Measurements from ENCODE around the gene ADCY3.
"Not testable (repeated sequence)": the region's sequence is repeated elsewhere in the genome, so short reads cannot be mapped to it uniquely, and the experiment has no call there.

ADCY3 gene

GRCh38 chr2:24842081-24843050 lies 77.7 kb downstream of the ADCY3 start:
- no peak for DNase-seq

GRCh38 chr2:24840962-24841945 lies 78.8 kb downstream of the ADCY3 start:
- no peak for DNase-seq

- DNase-seq: no peak
These were observed 79.7 kb downstream of the ADCY3 start for GRCh38 chr2:24840164-24840869.

DNA sequence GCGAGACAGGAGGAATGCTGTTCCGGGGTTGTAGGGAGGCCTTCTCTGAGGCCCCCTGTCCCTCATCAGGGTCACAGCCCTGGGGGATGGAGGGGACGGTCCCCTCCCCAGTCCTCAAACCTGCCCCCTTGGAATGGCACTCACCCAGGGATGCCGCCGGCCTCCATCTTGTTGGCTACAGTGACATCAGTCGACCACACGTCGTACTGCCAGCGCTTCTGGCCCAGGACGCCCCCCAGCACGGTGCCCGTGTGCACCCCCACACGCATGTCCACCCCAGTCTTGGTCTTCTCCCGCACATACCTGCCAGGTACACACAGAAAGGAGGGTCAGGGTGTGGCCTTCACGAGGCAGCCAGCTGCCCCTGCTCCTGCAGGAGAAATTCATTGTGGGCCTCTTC lies 80.3 kb downstream of the ADCY3 start:
- DNase-seq: no peak

DNA sequence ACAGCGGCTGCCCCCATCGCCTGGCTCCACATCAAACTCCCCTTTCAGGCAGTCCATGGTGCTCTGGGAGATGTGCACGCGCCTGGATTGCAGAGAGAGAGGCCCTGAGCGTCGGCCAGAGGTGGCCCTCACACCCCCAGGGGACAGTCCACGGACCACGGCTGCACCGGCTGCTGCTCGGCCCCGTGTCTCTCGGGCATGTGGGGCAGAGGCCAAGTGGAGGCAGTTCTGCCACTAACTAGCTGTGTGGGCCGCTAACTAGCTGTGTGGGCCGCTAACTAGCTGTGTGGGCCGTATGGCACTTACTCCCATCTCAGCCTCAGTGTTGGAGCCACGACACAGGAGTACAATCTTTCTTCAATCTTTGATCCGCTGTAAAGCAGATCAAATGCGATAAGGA lies 81.5 kb downstream of the ADCY3 start:
- no peak for DNase-seq

DNA sequence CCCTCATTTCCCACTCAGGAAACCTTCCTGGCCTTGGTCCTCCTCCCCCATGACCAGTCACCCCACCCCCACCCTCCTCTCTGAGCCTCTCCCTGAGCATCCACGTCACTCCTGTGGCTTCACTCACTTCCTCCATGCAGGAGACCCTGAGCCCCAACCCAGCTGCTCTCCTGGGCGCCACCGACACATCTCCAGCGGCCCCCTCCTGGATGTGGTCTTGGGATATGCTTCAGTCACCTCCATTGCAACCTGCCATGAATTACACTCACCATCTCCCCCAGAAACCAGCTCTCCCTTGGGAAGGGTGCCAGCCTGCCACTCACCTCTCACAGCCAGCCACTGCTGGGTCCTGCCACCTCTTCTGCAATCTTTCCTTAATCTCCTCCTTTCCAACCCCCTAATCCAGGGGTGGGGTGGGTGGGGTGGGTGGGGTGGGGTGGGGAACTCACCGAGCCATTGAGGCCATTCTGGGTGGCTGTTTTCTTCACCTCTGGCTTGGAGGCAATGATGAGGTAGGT lies 82.0 kb downstream of the ADCY3 start:
- no peak for DNase-seq

GRCh38 chr2:24836706-24837105 lies 83.3 kb downstream of the ADCY3 start:
- DNase-seq: no peak

GRCh38 chr2:24836206-24836605 lies 83.8 kb downstream of the ADCY3 start:
- no peak for DNase-seq

DNA sequence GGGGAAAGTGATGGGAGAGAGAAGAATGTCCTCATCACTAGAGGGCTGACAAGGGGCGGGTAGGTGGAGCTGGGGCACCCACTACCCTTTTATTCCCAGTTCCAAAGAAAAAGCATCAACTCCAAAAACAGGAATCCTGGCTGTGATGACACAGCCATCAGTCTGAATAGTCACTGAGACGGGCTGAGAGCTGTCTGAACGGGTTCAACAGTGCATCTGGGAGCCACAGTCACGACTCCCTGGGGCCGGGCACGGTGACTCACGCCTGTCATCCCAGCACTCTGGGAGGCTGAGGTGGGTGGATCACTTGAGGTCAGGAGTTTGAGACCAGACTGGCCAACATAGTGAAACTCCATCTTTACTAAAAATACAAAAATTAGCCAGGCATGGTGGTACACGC lies 84.6 kb downstream of the ADCY3 start:
- not testable (repeated sequence) for DNase-seq

- DNase-seq: no peak
These were observed 85.2 kb downstream of the ADCY3 start for GRCh38 chr2:24834733-24835395.

- DNase-seq: no peak
These were observed 86.0 kb downstream of the ADCY3 start for GRCh38 chr2:24833821-24834732.

- no peak for DNase-seq
These were observed 86.9 kb downstream of the ADCY3 start for GRCh38 chr2:24832931-24833701.

DNA sequence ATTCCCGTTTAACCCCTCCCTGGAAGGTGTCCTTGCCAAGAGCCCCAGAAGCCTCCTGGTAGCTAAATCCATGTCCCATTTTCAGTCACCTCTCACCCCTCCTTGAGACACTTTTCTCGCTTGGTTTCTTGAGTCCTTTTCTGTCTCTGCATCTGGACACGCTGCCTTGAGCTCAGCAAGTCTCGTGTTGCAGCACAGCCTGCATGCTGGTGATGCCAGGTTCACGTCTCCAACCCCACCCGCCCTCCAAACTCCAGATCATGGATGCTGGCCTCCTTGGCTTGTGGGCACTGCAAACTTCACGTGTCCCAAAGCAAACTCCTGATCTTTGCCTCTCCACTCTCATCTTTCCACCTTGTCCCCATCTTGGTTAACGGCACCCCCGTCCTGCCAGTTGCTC lies 87.5 kb downstream of the ADCY3 start:
- no peak for DNase-seq

GRCh38 chr2:24832073-24832461 lies 88.0 kb downstream of the ADCY3 start:
- DNase-seq: no peak

DNA sequence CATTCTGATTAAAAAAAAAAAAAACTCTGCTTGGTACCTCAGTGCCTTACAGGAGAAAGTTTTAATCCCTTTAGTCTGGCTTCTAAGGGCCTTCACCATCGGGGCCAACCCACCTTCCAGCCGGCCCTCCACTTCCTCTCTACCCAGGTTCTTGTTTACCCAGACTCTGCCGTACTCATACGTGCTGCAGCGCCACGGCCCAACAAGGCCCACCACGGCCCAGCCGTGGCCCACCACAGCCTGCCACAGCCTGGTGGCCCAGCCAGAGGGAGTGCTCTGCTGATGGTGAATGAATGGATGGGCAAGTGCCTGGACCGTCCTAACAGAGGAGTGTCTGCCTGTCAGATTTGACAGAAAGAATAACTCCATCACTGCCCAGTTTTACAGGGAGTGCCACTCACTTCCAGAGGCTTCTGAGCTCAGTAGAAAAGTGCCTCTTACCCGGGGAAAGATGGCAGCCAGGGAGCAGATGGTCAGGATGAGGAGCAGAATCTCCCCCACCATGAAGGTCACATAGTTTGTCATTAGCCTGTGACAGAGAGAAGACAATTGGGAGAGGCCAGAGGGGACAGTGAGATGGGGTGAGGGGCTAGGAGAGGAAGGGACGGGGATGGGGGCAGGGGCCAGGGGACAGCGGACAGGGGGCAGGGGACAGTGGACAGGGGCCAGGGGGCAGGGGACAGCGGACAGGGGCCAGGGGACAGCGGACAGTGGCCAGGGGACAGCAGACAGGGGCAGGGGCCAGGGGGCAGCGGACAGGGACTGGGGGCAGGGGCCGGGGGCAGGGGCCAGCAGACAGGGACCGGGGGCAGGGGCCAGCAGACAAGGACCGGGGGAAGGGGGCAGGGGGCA lies 88.6 kb downstream of the ADCY3 start:
- no peak for DNase-seq

DNA sequence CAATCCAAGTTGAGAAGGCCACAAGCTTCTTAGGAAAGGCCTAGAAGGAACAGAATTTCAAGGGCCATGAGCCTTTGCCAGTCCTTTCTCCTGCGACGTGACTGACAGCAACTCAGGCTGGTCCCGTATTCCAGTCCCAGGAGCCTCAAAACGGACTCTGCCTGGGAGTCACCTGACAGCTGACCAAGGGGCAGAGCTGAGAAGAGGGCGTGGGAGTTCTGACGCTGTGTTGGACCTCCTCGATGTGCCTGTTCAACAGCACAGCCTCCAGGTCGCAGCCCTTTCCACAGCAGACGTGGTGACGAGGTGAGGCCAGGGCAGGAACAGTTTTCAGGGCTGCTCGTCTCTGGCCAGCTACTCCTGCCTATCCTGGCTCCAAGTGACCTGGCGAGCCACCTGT lies 89.3 kb downstream of the ADCY3 start:
- no peak for DNase-seq

- no peak for DNase-seq
These were observed 89.7 kb downstream of the ADCY3 start for GRCh38 chr2:24830351-24830750.

DNA sequence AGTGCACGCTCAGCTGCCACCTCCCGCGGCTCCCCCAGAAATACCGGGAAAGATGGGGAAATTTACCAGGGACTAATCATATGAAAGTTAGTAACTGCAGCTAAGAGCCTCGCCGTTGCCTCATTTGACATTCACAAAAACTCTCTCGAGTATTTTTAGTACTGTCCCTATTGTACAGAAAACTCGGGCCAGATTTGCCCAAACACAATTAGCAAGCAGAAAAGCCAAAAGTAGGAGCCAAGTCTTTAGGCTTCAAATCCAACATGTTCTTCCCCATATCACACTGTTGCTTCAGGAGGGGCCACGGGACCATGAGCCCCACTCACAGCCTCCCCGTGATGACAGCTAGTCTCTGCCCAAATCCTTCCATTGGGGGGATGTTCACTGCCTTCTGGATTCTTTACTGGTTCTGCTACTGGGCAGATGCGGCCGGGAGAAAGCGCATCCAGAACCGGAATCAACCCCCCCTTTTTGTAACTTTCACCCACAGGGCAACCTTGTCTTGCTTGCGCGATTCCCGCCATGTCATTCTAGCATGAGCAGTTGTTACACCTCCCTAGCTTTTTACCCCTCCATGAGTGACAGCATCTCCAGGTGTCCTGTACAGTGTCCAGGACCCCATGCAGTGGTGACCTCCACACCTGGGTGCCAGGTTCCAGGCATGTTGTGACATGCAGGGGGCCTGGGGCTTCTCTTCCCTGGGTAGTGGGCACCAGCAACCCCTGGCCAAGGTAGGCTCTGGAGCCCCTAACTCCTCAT lies 91.6 kb downstream of the ADCY3 start:
- DNase-seq: no peak

All from bone marrow (tissue), 2 donors.